ENCODE data around the gene WDFY4. TPM values are rescaled to one million over a fixed set of nuclear protein-coding genes. Genes with fewer than 3 reads are reported as not detected.

The WDFY4 gene
- total RNA-seq, 6 donors from 2014 or later, result 10.1 to 48.9 (median 32.1) TPM

DNA sequence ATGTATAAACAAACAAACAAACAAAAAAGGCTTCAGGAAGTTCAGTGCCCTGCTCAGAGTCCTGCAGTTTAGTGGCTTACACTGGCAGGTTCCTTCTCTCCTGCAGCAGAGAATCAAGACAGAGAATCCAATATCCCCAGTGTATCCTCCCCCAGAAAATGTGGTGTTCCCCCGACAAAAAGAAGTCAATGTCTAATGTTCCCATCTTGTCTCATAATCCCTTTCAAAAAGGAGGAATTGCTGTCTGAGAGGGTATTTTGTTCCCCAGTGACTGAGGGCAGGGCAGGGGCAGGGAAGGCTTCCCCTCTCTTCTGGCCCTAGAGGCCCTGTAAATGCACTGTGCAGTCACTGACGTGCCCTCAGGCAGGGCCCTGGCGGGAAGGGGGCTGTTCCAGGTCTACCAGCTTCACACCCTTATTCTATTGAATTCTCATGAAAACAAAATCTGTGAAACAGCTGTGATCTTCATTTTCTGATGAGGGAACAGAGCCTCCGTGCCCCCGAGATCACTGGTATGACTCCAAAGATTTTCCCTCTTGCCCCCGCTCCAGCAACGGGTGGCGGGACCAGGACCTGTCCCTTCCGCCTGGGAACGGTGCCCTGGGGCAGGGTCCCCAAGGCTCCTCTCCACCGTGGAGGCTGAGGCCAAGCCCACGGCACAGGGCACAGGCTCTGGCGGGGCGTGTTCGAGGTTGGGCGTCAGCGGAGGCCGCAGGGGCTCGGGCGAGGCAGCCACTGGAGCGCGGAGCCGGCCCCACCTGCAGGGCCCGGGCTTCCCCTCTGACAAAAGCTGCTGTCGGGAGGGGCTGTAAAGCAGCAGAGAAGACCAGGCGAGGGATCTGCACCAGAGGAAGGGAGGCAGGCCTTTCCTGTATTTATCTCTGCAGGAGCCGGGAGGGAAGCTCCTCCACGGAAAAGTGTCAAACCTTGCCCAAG lies 13.4 kb upstream of the WDFY4 start:
- no peaks in the 10 kb centered on the region for H3K4me1 ChIP-seq
- 77 to 83% methylated on average over 10 to 28 of the region's 28 CpGs for WGBS, 2 donors
- peak; percentile 12 to 30 for ATAC-seq (ENCODE audit: low FRiP score in 2 of 2)

DNA sequence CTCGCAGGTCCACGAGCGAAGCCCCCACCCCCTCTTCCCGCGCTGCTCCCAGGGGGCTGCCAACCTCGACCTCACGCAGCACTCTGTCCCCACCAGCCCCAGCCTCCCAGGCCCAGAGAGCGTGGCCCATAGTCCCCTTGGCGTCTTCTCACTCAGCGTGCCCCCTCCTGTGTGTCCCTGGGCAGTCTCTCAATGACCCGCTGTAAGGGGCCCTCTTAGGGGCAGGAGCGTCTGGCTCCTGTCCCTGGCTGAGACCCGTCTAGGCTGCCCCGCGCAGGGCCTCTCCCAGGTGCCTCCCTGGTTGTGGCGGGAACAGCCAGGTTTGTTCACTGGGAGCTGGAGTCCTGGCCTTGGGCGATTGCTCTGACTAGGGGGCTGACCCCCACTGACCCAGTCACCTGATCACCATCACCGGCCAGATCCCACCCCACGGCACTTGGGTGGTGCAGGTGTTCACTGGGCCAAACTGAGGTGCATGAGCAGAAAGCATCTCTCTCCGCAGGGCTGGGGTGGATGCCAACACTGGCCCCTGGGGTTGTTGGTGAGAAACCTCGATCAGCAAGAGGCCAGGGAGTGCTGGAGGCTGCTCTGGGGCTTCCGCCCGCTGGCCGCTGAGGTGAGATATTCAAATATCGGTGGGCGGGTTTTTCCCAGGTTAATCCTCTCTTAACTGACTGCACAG lies 12.6 kb upstream of the WDFY4 start:
- Histone ChIP-seq H3K36me3 (no peaks in the 10 kb centered on the region), H3K27me3 (no peaks in the 10 kb centered on the region), H3K27ac (no peak overlapping the region), H3K9me3 (no peaks in the 10 kb centered on the region), H3K4me1 (no peaks in the 10 kb centered on the region), H3K4me3 (no peak overlapping the region)
- TF ChIP-seq POLR2AphosphoS5 (IDR thresholded peaks at IDR 0.05) (no peak), POLR2A (IDR thresholded peaks at IDR 0.05) (no peak), EP300 (IDR thresholded peaks at IDR 0.05) (no peak)
- TF ChIP-seq, protein P1, sequence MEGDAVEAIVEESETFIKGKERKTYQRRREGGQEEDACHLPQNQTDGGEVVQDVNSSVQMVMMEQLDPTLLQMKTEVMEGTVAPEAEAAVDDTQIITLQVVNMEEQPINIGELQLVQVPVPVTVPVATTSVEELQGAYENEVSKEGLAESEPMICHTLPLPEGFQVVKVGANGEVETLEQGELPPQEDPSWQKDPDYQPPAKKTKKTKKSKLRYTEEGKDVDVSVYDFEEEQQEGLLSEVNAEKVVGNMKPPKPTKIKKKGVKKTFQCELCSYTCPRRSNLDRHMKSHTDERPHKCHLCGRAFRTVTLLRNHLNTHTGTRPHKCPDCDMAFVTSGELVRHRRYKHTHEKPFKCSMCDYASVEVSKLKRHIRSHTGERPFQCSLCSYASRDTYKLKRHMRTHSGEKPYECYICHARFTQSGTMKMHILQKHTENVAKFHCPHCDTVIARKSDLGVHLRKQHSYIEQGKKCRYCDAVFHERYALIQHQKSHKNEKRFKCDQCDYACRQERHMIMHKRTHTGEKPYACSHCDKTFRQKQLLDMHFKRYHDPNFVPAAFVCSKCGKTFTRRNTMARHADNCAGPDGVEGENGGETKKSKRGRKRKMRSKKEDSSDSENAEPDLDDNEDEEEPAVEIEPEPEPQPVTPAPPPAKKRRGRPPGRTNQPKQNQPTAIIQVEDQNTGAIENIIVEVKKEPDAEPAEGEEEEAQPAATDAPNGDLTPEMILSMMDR (IDR thresholded peaks at IDR 0.05), result no peak
- peak; percentile 23 to 69 for ATAC-seq (ENCODE audit: low FRiP score in 2 of 2)
- 81 to 85% methylated on average over 7 to 25 of the region's 26 CpGs for WGBS, 2 donors
- peak in 1 of 2 donors; percentile 58 for DNase-seq

More for the DNA sequence above, 13.4 kb upstream of the WDFY4 start:
- Histone ChIP-seq H3K36me3 (no peaks in the 10 kb centered on the region), H3K9me3 (no peaks in the 10 kb centered on the region), H3K4me3 (no peak overlapping the region), H3K27ac (no peak overlapping the region), H3K27me3 (no peaks in the 10 kb centered on the region)
- TF ChIP-seq POLR2AphosphoS5 (IDR thresholded peaks at IDR 0.05) (no peak), EP300 (IDR thresholded peaks at IDR 0.05) (no peak), POLR2A (IDR thresholded peaks at IDR 0.05) (no peak)
- TF ChIP-seq, protein P1 (IDR thresholded peaks at IDR 0.05), result no peak
- peak in 1 of 2 donors; percentile 85 for DNase-seq

DNA sequence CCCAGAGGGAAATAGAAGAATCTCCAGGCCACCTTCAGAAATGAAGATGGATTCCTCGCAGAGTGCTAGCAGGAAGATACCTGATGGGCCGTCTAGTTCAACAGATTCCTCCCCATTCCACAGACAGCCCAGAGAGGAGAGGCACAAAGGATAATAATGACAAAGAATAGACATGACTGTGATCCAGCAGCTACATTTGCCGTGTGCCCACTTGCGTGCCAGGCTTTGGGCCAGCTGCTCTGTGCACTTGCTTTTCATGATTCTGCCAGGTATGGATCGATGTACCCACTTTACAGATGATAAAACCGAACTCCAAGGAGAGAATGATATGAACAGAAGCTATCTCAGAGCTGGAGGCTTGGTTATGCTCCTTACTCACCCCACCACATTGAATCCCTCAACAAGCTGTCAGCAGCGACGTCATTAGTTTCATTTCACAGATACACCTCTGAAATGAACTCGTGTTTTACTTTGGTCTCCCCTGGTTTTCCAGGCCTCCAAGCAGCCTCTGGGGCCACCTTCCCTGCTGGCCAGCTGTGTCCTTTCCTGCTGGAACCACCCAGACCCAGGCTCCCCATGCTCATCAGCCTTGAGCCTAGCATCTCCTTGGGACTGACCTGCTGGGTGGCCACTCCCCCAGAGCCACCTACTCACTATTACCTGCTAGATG lies 11.9 kb upstream of the WDFY4 start:
- H3K9me3 ChIP-seq, result peaks cover 0 to 5% (median 1%) of the 10 kb centered on the region in 4 donors
- DNase-seq (no peak), ATAC-seq (ENCODE audit: low FRiP score in 2 of 2) (no peak)
- H3K4me3 ChIP-seq, result no peak overlapping the region
- H3K27me3 ChIP-seq, result no peaks in the 10 kb centered on the region
- no peaks in the 10 kb centered on the region for H3K4me1 ChIP-seq
- no peak overlapping the region for H3K27ac ChIP-seq
- 91 to 92% methylated on average over 9 of the region's 9 CpGs for WGBS, 2 donors
- TF ChIP-seq EP300 (IDR thresholded peaks at IDR 0.05) (no peak), POLR2AphosphoS5 (IDR thresholded peaks at IDR 0.05) (no peak), POLR2A (IDR thresholded peaks at IDR 0.05) (no peak)
- TF ChIP-seq, protein P1 (IDR thresholded peaks at IDR 0.05), result no peak
- no peaks in the 10 kb centered on the region for H3K36me3 ChIP-seq

DNA sequence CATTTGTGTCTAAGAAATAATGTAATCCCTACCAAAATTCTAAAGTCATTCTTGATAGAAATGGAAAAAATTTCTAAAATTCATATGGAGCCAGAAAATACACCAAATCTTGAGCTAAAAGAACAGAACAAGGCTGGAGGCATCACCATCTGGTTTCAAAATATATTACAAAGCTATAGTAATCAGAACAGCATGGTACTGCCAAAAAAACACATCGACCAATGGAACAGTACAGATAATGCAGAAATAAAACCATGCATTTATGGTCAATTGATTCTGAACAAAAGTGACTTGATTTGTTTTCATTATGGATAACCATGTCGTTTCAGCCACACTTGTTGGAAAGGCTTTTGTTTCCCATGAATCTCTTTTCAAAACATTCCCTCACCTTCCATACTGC lies 7.0 kb upstream of the WDFY4 start:
- WGBS, 2 donors, result 85 to 93% methylated on average over 2 of the region's 2 CpGs
- H3K4me1 ChIP-seq, result no peaks in the 10 kb centered on the region
- H3K9me3 ChIP-seq, result peaks cover 0 to 6% (median 3%) of the 10 kb centered on the region in 4 donors
- H3K36me3 ChIP-seq, result no peaks in the 10 kb centered on the region
- H3K27ac ChIP-seq, result no peak overlapping the region
- H3K4me3 ChIP-seq, result no peak overlapping the region
- TF ChIP-seq POLR2AphosphoS5 (IDR thresholded peaks at IDR 0.05), result no peak
- TF ChIP-seq, protein P1 (IDR thresholded peaks at IDR 0.05), result no peak
- TF ChIP-seq EP300 (IDR thresholded peaks at IDR 0.05), result no peak
- no peak for TF ChIP-seq POLR2A (IDR thresholded peaks at IDR 0.05)
- no peaks in the 10 kb centered on the region for H3K27me3 ChIP-seq
- DNase-seq (no peak), ATAC-seq (ENCODE audit: low FRiP score in 2 of 2) (no peak)
